Osteocyte (in vitro differentiated cells): ENCODE results near the gene GRM7. TPM values are rescaled to one million over a fixed set of nuclear protein-coding genes. Genes with fewer than 3 reads are reported as not detected.

Experiments
- DNase-seq: peaks from one replicate; pipeline ENCODE4 v3.0.0; 2021; ENCODE audit warnings: mixed read lengths; ENCODE audit not compliant: unreplicated experiment; ENCODE audit errors: extremely low spot score
- H3K27ac Mint-ChIP-seq: one replicate; pipeline ENCODE4 v1.8.0; 2021; ENCODE audit warnings: mild to moderate bottlenecking, mixed read lengths; ENCODE audit not compliant: unreplicated experiment
- H3K27me3 Mint-ChIP-seq: one replicate; pipeline ENCODE4 v1.8.0; 2021; ENCODE audit warnings: mixed read lengths; ENCODE audit not compliant: unreplicated experiment
- H3K36me3 Mint-ChIP-seq: one replicate; pipeline ENCODE4 v1.8.0; 2021; ENCODE audit warnings: mixed read lengths; ENCODE audit not compliant: unreplicated experiment
- H3K4me1 Mint-ChIP-seq: one replicate; pipeline ENCODE4 v1.8.0; 2021; ENCODE audit warnings: mixed read lengths; ENCODE audit not compliant: unreplicated experiment
- H3K4me3 Mint-ChIP-seq: one replicate; pipeline ENCODE4 v1.8.0; 2021; ENCODE audit warnings: mild to moderate bottlenecking, moderate library complexity, mixed read lengths; ENCODE audit not compliant: unreplicated experiment
- H3K9me3 Mint-ChIP-seq: one replicate; pipeline ENCODE4 v1.8.0; 2021; ENCODE audit warnings: mixed read lengths; ENCODE audit not compliant: unreplicated experiment
- CTCF ChIP-seq: fragments of 200-600 bp; sonication (generic); IDR thresholded peaks from 2 replicates; pipeline ENCODE4 v1.5.0; 2021; ENCODE audit warnings: antibody characterized with exemption, mild to moderate bottlenecking, moderate library complexity
- total RNA-seq: library from RNA; stranded (reverse); gene quantifications from 2 replicates; pipeline ENCODE4 v1.2.1, GENCODE V29; 2021

GRM7 gene
- total RNA-seq, 1 donor from 2014 or later = not detected

DNA sequence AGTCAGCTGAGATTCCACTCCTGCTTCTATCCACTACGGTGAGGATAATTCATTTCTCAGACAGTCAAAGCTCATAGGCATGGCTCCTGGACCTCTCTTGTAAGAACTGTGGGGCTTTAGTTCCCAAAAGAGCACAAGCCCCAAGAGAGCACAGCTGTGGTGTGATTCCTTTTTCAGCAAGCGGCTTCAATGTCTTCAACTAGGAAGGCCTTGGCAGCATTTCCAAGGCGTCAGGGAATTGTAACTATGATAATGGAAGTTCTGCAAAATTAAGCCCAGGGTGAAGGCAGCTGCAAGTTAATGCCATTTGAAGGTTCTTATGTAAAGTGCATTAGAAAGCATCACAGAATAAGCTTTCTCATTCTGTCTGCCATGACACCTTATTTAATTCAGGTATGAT is 657.1 kb downstream of the GRM7 start:
- Mint-ChIP-seq H3K36me3 (no peaks in the 10 kb centered on the region), H3K27ac (no peak overlapping the region), H3K4me3 (no peak overlapping the region), H3K27me3 (peaks cover 26% of the 10 kb centered on the region), H3K9me3 (peaks cover 4% of the 10 kb centered on the region), H3K4me1 (peaks cover 10% of the 10 kb centered on the region)
- TF ChIP-seq CTCF = no peak
- no peak for DNase-seq

- no peak for DNase-seq
- H3K27me3 Mint-ChIP-seq = peaks cover 26% of the 10 kb centered on the region
- no peaks in the 10 kb centered on the region for H3K36me3 Mint-ChIP-seq
- peaks cover 10% of the 10 kb centered on the region for H3K4me1 Mint-ChIP-seq
- H3K27ac Mint-ChIP-seq = no peak overlapping the region
- peaks cover 7% of the 10 kb centered on the region for H3K9me3 Mint-ChIP-seq
- no peak overlapping the region for H3K4me3 Mint-ChIP-seq
- TF ChIP-seq CTCF = no peak
Observed at GRCh38 chr3:7518456-7518855, 657.5 kb downstream of the GRM7 start.

- H3K4me3 Mint-ChIP-seq = no peak overlapping the region
- H3K27ac Mint-ChIP-seq = no peak overlapping the region
- H3K4me1 Mint-ChIP-seq = peaks cover 10% of the 10 kb centered on the region
- no peak for TF ChIP-seq CTCF
- H3K9me3 Mint-ChIP-seq = peaks cover 11% of the 10 kb centered on the region
- H3K27me3 Mint-ChIP-seq = peaks cover 20% of the 10 kb centered on the region
- no peak for DNase-seq
- H3K36me3 Mint-ChIP-seq = no peaks in the 10 kb centered on the region
Observed at GRCh38 chr3:7520059-7520458, 659.1 kb downstream of the GRM7 start.

DNA sequence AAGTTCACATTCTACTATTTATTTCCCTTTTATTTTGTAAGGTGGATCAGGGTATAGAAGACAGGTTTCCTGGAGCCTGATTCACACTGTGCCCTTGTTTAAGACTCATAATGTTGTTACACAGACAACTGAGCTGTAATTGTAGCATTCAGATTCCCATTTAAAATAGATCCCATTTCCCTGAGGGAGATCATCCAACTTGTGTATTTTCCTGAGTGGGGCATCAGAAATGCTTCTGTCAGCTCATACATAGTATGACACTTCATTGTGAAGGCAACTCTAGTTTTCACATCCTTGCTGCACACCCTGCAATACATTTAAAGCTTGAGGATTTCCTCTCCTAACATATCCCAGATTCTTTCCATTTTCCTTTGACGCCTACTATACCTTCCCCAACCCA is 659.7 kb downstream of the GRM7 start:
- H3K27ac Mint-ChIP-seq = no peak overlapping the region
- H3K36me3 Mint-ChIP-seq = no peaks in the 10 kb centered on the region
- H3K4me1 Mint-ChIP-seq = peaks cover 10% of the 10 kb centered on the region
- no peak for TF ChIP-seq CTCF
- peaks cover 12% of the 10 kb centered on the region for H3K9me3 Mint-ChIP-seq
- no peak overlapping the region for H3K4me3 Mint-ChIP-seq
- peaks cover 20% of the 10 kb centered on the region for H3K27me3 Mint-ChIP-seq
- DNase-seq = no peak

- DNase-seq = no peak
- H3K27me3 Mint-ChIP-seq = peaks cover 6% of the 10 kb centered on the region
- H3K4me1 Mint-ChIP-seq = no peaks in the 10 kb centered on the region
- TF ChIP-seq CTCF = no peak
- H3K4me3 Mint-ChIP-seq = no peak overlapping the region
- no peaks in the 10 kb centered on the region for H3K36me3 Mint-ChIP-seq
- H3K9me3 Mint-ChIP-seq = no peaks in the 10 kb centered on the region
- H3K27ac Mint-ChIP-seq = no peak overlapping the region
Observed at GRCh38 chr3:7536510-7536909, 675.6 kb downstream of the GRM7 start.
